ENCODE measurements around the gene RPL31.

Gene RPL31

GRCh38 chr2:100982431-100982861 is 19.6 kb upstream of the RPL31 start:
- H3K4me3 ChIP-seq (ENCODE audit: control insufficient read depth in 1 of 7, extremely low read depth in 1 of 7, insufficient read depth in 4 of 7, low read depth in 2 of 7, low read length in 6 of 7) = no peak overlapping the region
- CTCF ChIA-PET = interaction anchor here (0.7 to 2.1 kb wide), 4 partner anchors 8 to 372 kb away, joined by 3 to 13 read pairs (median 4); no protein-coding TSS in a partner anchor
- POLR2A ChIA-PET = no interaction called here
- no peak overlapping the region for H3K27ac ChIP-seq (ENCODE audit: insufficient read depth in 1 of 2, low read depth in 1 of 2, low read length in 2 of 2, poor library complexity in 1 of 2, severe bottlenecking in 2 of 2)
- H3K4me1 ChIP-seq (ENCODE audit: control extremely low read depth in 1 of 4, control insufficient read depth in 4 of 4, insufficient read depth in 4 of 4, low read length in 3 of 4) = no peaks in the 10 kb centered on the region
- no peak for DNase-seq
- no peaks in the 10 kb centered on the region for H3K27me3 ChIP-seq (replicated peaks in 2 of 5; ENCODE audit: control insufficient read depth in 4 of 5, insufficient read depth in 5 of 5, low read length in 4 of 5)
- H3K9me3 ChIP-seq (ENCODE audit: control extremely low read depth in 1 of 5, control insufficient read depth in 4 of 5, insufficient read depth in 2 of 5, low read depth in 1 of 5, low read length in 4 of 5) = no peaks in the 10 kb centered on the region
- 99% methylated on average over 7 of the region's 8 CpGs for WGBS (ENCODE audit: insufficient coverage)
- no peaks in the 10 kb centered on the region for H3K36me3 ChIP-seq (ENCODE audit: control insufficient read depth in 4 of 4, insufficient read depth in 4 of 4, low read length in 3 of 4)

GRCh38 chr2:100983201-100983600 is 18.9 kb upstream of the RPL31 start:
- H3K9me3 ChIP-seq (ENCODE audit: control extremely low read depth in 1 of 5, control insufficient read depth in 4 of 5, insufficient read depth in 2 of 5, low read depth in 1 of 5, low read length in 4 of 5) = no peaks in the 10 kb centered on the region
- ChIA-PET POLR2A (no interaction called here), CTCF (interaction anchor here (1.2 to 2.1 kb wide), 3 partner anchors 8 to 373 kb away, joined by 3 to 13 read pairs (median 5); no protein-coding TSS in a partner anchor)
- no peak overlapping the region for H3K4me3 ChIP-seq (ENCODE audit: control insufficient read depth in 1 of 7, extremely low read depth in 1 of 7, insufficient read depth in 4 of 7, low read depth in 2 of 7, low read length in 6 of 7)
- H3K27ac ChIP-seq (ENCODE audit: insufficient read depth in 1 of 2, low read depth in 1 of 2, low read length in 2 of 2, poor library complexity in 1 of 2, severe bottlenecking in 2 of 2) = no peak overlapping the region
- H3K4me1 ChIP-seq (ENCODE audit: control extremely low read depth in 1 of 4, control insufficient read depth in 4 of 4, insufficient read depth in 4 of 4, low read length in 3 of 4) = no peaks in the 10 kb centered on the region
- 95% methylated on average over 12 of the region's 12 CpGs for WGBS (ENCODE audit: insufficient coverage)
- no peaks in the 10 kb centered on the region for H3K36me3 ChIP-seq (ENCODE audit: control insufficient read depth in 4 of 4, insufficient read depth in 4 of 4, low read length in 3 of 4)
- no peaks in the 10 kb centered on the region for H3K27me3 ChIP-seq (replicated peaks in 2 of 5; ENCODE audit: control insufficient read depth in 4 of 5, insufficient read depth in 5 of 5, low read length in 4 of 5)
- DNase-seq = no peak

- no peak overlapping the region for H3K27ac ChIP-seq (ENCODE audit: insufficient read depth in 1 of 2, low read depth in 1 of 2, low read length in 2 of 2, poor library complexity in 1 of 2, severe bottlenecking in 2 of 2)
- ChIA-PET CTCF (interaction anchor here (2.1 kb wide), 1 partner anchor 374 kb away, joined by 13 read pairs; no protein-coding TSS in a partner anchor), POLR2A (no interaction called here)
- H3K9me3 ChIP-seq (ENCODE audit: control extremely low read depth in 1 of 5, control insufficient read depth in 4 of 5, insufficient read depth in 2 of 5, low read depth in 1 of 5, low read length in 4 of 5) = no peaks in the 10 kb centered on the region
- H3K27me3 ChIP-seq (replicated peaks in 2 of 5; ENCODE audit: control insufficient read depth in 4 of 5, insufficient read depth in 5 of 5, low read length in 4 of 5) = no peaks in the 10 kb centered on the region
- no peak overlapping the region for H3K4me3 ChIP-seq (ENCODE audit: control insufficient read depth in 1 of 7, extremely low read depth in 1 of 7, insufficient read depth in 4 of 7, low read depth in 2 of 7, low read length in 6 of 7)
- H3K4me1 ChIP-seq (ENCODE audit: control extremely low read depth in 1 of 4, control insufficient read depth in 4 of 4, insufficient read depth in 4 of 4, low read length in 3 of 4) = no peaks in the 10 kb centered on the region
- WGBS (ENCODE audit: insufficient coverage) = 94% methylated on average over 9 of the region's 11 CpGs
- no peaks in the 10 kb centered on the region for H3K36me3 ChIP-seq (ENCODE audit: control insufficient read depth in 4 of 4, insufficient read depth in 4 of 4, low read length in 3 of 4)
- DNase-seq = no peak
Observed at GRCh38 chr2:100983684-100984310, 18.3 kb upstream of the RPL31 start.

- no peaks in the 10 kb centered on the region for H3K36me3 ChIP-seq (ENCODE audit: control insufficient read depth in 4 of 4, insufficient read depth in 4 of 4, low read length in 3 of 4)
- 40% methylated on average over 5 of the region's 7 CpGs for WGBS (ENCODE audit: insufficient coverage)
- DNase-seq = peak; percentile 78 to 85 (median 79)
- POLR2A ChIA-PET = no interaction called here
- no peak overlapping the region for H3K27ac ChIP-seq (ENCODE audit: insufficient read depth in 1 of 2, low read depth in 1 of 2, low read length in 2 of 2, poor library complexity in 1 of 2, severe bottlenecking in 2 of 2)
- H3K4me3 ChIP-seq (ENCODE audit: control insufficient read depth in 1 of 7, extremely low read depth in 1 of 7, insufficient read depth in 4 of 7, low read depth in 2 of 7, low read length in 6 of 7) = no peak overlapping the region
- H3K27me3 ChIP-seq (replicated peaks in 2 of 5; ENCODE audit: control insufficient read depth in 4 of 5, insufficient read depth in 5 of 5, low read length in 4 of 5) = no peaks in the 10 kb centered on the region
- H3K4me1 ChIP-seq (ENCODE audit: control extremely low read depth in 1 of 4, control insufficient read depth in 4 of 4, insufficient read depth in 4 of 4, low read length in 3 of 4) = no peaks in the 10 kb centered on the region
- no peaks in the 10 kb centered on the region for H3K9me3 ChIP-seq (ENCODE audit: control extremely low read depth in 1 of 5, control insufficient read depth in 4 of 5, insufficient read depth in 2 of 5, low read depth in 1 of 5, low read length in 4 of 5)
- CTCF ChIA-PET = interaction anchor here (1.0 to 2.1 kb wide), 4 partner anchors 11 to 391 kb away, joined by 3 to 13 read pairs (median 8); no protein-coding TSS in a partner anchor
Observed at GRCh38 chr2:100984892-100985307, 17.2 kb upstream of the RPL31 start.

- H3K27me3 ChIP-seq (replicated peaks in 2 of 5; ENCODE audit: control insufficient read depth in 4 of 5, insufficient read depth in 5 of 5, low read length in 4 of 5) = no peaks in the 10 kb centered on the region
- H3K4me3 ChIP-seq (ENCODE audit: control insufficient read depth in 1 of 7, extremely low read depth in 1 of 7, insufficient read depth in 4 of 7, low read depth in 2 of 7, low read length in 6 of 7) = no peak overlapping the region
- no peak overlapping the region for H3K27ac ChIP-seq (ENCODE audit: insufficient read depth in 1 of 2, low read depth in 1 of 2, low read length in 2 of 2, poor library complexity in 1 of 2, severe bottlenecking in 2 of 2)
- CTCF ChIA-PET = interaction anchor here (0.8 to 2.1 kb wide), 7 partner anchors 10 to 558 kb away, joined by 3 to 13 read pairs (median 4); no protein-coding TSS in a partner anchor
- no peaks in the 10 kb centered on the region for H3K4me1 ChIP-seq (ENCODE audit: control extremely low read depth in 1 of 4, control insufficient read depth in 4 of 4, insufficient read depth in 4 of 4, low read length in 3 of 4)
- no peaks in the 10 kb centered on the region for H3K36me3 ChIP-seq (ENCODE audit: control insufficient read depth in 4 of 4, insufficient read depth in 4 of 4, low read length in 3 of 4)
- WGBS (ENCODE audit: insufficient coverage) = 97% methylated on average over 11 of the region's 11 CpGs
- no peaks in the 10 kb centered on the region for H3K9me3 ChIP-seq (ENCODE audit: control extremely low read depth in 1 of 5, control insufficient read depth in 4 of 5, insufficient read depth in 2 of 5, low read depth in 1 of 5, low read length in 4 of 5)
- POLR2A ChIA-PET = no interaction called here
- DNase-seq = no peak
Observed at GRCh38 chr2:100986157-100986556, 15.9 kb upstream of the RPL31 start.

GRCh38 chr2:100987536-100987935 is 14.6 kb upstream of the RPL31 start:
- Histone ChIP-seq H3K27me3 (replicated peaks in 2 of 5; ENCODE audit: control insufficient read depth in 4 of 5, insufficient read depth in 5 of 5, low read length in 4 of 5) (no peaks in the 10 kb centered on the region), H3K4me1 (ENCODE audit: control extremely low read depth in 1 of 4, control insufficient read depth in 4 of 4, insufficient read depth in 4 of 4, low read length in 3 of 4) (no peaks in the 10 kb centered on the region), H3K36me3 (ENCODE audit: control insufficient read depth in 4 of 4, insufficient read depth in 4 of 4, low read length in 3 of 4) (no peaks in the 10 kb centered on the region), H3K4me3 (ENCODE audit: control insufficient read depth in 1 of 7, extremely low read depth in 1 of 7, insufficient read depth in 4 of 7, low read depth in 2 of 7, low read length in 6 of 7) (no peak overlapping the region), H3K27ac (ENCODE audit: insufficient read depth in 1 of 2, low read depth in 1 of 2, low read length in 2 of 2, poor library complexity in 1 of 2, severe bottlenecking in 2 of 2) (no peak overlapping the region), H3K9me3 (ENCODE audit: control extremely low read depth in 1 of 5, control insufficient read depth in 4 of 5, insufficient read depth in 2 of 5, low read depth in 1 of 5, low read length in 4 of 5) (no peaks in the 10 kb centered on the region)
- CTCF ChIA-PET = interaction anchor here (1.1 to 2.0 kb wide), 3 partner anchors 10 to 384 kb away, joined by 3 to 9 read pairs (median 3); no protein-coding TSS in a partner anchor
- DNase-seq = no peak
- WGBS (ENCODE audit: insufficient coverage) = 94% methylated on average over 3 of the region's 3 CpGs
- POLR2A ChIA-PET = no interaction called here

- no peaks in the 10 kb centered on the region for H3K9me3 ChIP-seq (ENCODE audit: control extremely low read depth in 1 of 5, control insufficient read depth in 4 of 5, insufficient read depth in 2 of 5, low read depth in 1 of 5, low read length in 4 of 5)
- no peak for DNase-seq
- CTCF ChIA-PET = interaction anchor here (1.3 to 2.0 kb wide), 2 partner anchors 381 to 384 kb away, joined by 3 to 9 read pairs; no protein-coding TSS in a partner anchor
- no peak overlapping the region for H3K27ac ChIP-seq (ENCODE audit: insufficient read depth in 1 of 2, low read depth in 1 of 2, low read length in 2 of 2, poor library complexity in 1 of 2, severe bottlenecking in 2 of 2)
- H3K36me3 ChIP-seq (ENCODE audit: control insufficient read depth in 4 of 4, insufficient read depth in 4 of 4, low read length in 3 of 4) = no peaks in the 10 kb centered on the region
- 96% methylated on average over 3 of the region's 4 CpGs for WGBS (ENCODE audit: insufficient coverage)
- H3K4me1 ChIP-seq (ENCODE audit: control extremely low read depth in 1 of 4, control insufficient read depth in 4 of 4, insufficient read depth in 4 of 4, low read length in 3 of 4) = no peaks in the 10 kb centered on the region
- no peaks in the 10 kb centered on the region for H3K27me3 ChIP-seq (replicated peaks in 2 of 5; ENCODE audit: control insufficient read depth in 4 of 5, insufficient read depth in 5 of 5, low read length in 4 of 5)
- POLR2A ChIA-PET = no interaction called here
- no peak overlapping the region for H3K4me3 ChIP-seq (ENCODE audit: control insufficient read depth in 1 of 7, extremely low read depth in 1 of 7, insufficient read depth in 4 of 7, low read depth in 2 of 7, low read length in 6 of 7)
Observed at GRCh38 chr2:100987974-100988373, 14.1 kb upstream of the RPL31 start.
